GM19468 (cell line): Measurements from ENCODE around the gene RFC2.
"Not testable (repeated sequence)": the region's sequence is repeated elsewhere in the genome, so short reads cannot be mapped to it uniquely, and the experiment has no call there.

Source experiments
- ATAC-seq: cut with Tn5 transposase; IDR thresholded peaks from one replicate; pipeline ENCODE4 v1.9.1; 2021; ENCODE audit warnings: mild to moderate bottlenecking, moderate library complexity, moderate number of reproducible peaks; ENCODE audit not compliant: unreplicated experiment; ENCODE audit errors: extremely low read depth

RFC2 gene

GRCh38 chr7:74283858-74284447 is 29.8 kb upstream of the RFC2 start:
- no peak for ATAC-seq

- ATAC-seq: no peak
Measured at GRCh38 chr7:74282748-74283459, 28.7 kb upstream of the RFC2 start.

- ATAC-seq: no peak
Measured at GRCh38 chr7:74280985-74281384, 26.8 kb upstream of the RFC2 start.

GRCh38 chr7:74277636-74278035 is 23.4 kb upstream of the RFC2 start:
- no peak for ATAC-seq

- ATAC-seq: no peak
Measured at GRCh38 chr7:74275401-74275881, 21.2 kb upstream of the RFC2 start.

- ATAC-seq: no peak
Measured at GRCh38 chr7:74272305-74273038, 18.3 kb upstream of the RFC2 start.

GRCh38 chr7:74271742-74272141 is 17.5 kb upstream of the RFC2 start:
- ATAC-seq: no peak

- no peak for ATAC-seq
Measured at GRCh38 chr7:74269757-74270277, 15.6 kb upstream of the RFC2 start.

- ATAC-seq: no peak
Measured at GRCh38 chr7:74267756-74268565, 13.8 kb upstream of the RFC2 start.

GRCh38 chr7:74266191-74266963 is 12.2 kb upstream of the RFC2 start:
- no peak for ATAC-seq

GRCh38 chr7:74263399-74264120 is 9.4 kb upstream of the RFC2 start:
- ATAC-seq: no peak

- ATAC-seq: no peak
Measured at GRCh38 chr7:74262639-74263398, 8.6 kb upstream of the RFC2 start.

- ATAC-seq: no peak
Measured at GRCh38 chr7:74258639-74259038, 4.4 kb upstream of the RFC2 start.

- no peak for ATAC-seq
Measured at GRCh38 chr7:74256491-74257408, 2.6 kb upstream of the RFC2 start.

GRCh38 chr7:74255461-74255860 is 1.3 kb upstream of the RFC2 start:
- not testable (repeated sequence) for ATAC-seq

GRCh38 chr7:74254858-74255379 is 720 bp upstream of the RFC2 start:
- no peak for ATAC-seq

GRCh38 chr7:74253835-74254128 is 417 bp downstream of the RFC2 start:
- no peak for ATAC-seq
